ENCODE data around the gene NR6A1.

The NR6A1 gene

GRCh38 chr9:124498499-124499146 is 272.5 kb downstream of the NR6A1 start:
- no peak for TF ChIP-seq CTCF (IDR thresholded peaks at IDR 0.05; ENCODE audit: low read depth, low read length)
- DNase-seq (ENCODE audit: extremely low read depth, low read depth): no peak

- TF ChIP-seq CTCF (IDR thresholded peaks at IDR 0.05; ENCODE audit: low read depth, low read length): no peak
- DNase-seq (ENCODE audit: extremely low read depth, low read depth): no peak
These were observed 273.1 kb downstream of the NR6A1 start for GRCh38 chr9:124498040-124498439.

- DNase-seq (ENCODE audit: extremely low read depth, low read depth): no peak
- TF ChIP-seq CTCF (IDR thresholded peaks at IDR 0.05; ENCODE audit: low read depth, low read length): no peak
These were observed 273.7 kb downstream of the NR6A1 start for GRCh38 chr9:124497441-124497840.

- no peak for DNase-seq (ENCODE audit: extremely low read depth, low read depth)
- TF ChIP-seq CTCF (IDR thresholded peaks at IDR 0.05; ENCODE audit: low read depth, low read length): no peak
These were observed 274.6 kb downstream of the NR6A1 start for GRCh38 chr9:124496463-124496862.

- TF ChIP-seq CTCF (IDR thresholded peaks at IDR 0.05; ENCODE audit: low read depth, low read length): no peak
- no peak for DNase-seq (ENCODE audit: extremely low read depth, low read depth)
These were observed 275.0 kb downstream of the NR6A1 start for GRCh38 chr9:124496075-124496449.

GRCh38 chr9:124495126-124496074 is 275.7 kb downstream of the NR6A1 start:
- no peak for TF ChIP-seq CTCF (IDR thresholded peaks at IDR 0.05; ENCODE audit: low read depth, low read length)
- no peak for DNase-seq (ENCODE audit: extremely low read depth, low read depth)
